K562 (cell line): Measurements from ENCODE around the gene PLS1. TPM values are rescaled to one million over a fixed set of nuclear protein-coding genes. Genes with fewer than 3 reads are reported as not detected.
A peak's percentile ranks its signal among the peaks of the same experiment; 100 is the strongest.

Source experiments
- ATAC-seq: fragments of 200-7000 bp; cut with Tn5 transposase; 3 replicates; pipeline ENCODE4 v1.9.1; 2020; ENCODE audit warnings: moderate library complexity
- BruUV-seq: library from RNA; stranded (reverse); fragments of 400-500 nt; replicated peaks from 2 replicates; lab custom pipeline; 2021; lab: Mats Ljungman, UMichigan
- CTCF ChIA-PET: fragments of 300-600 bp; formaldehyde crosslinking; extraction: SDS; loops from one replicate; lab custom pipeline; 2021; ENCODE audit warnings: low intra/inter-chr PET ratio; lab: Yijun Ruan, JAX
- POLR2A ChIA-PET: fragments of 300-600, 350-650 bp; sonication (Branson Sonifier 250); formaldehyde crosslinking; extraction: SDS; loops from one replicate; lab custom pipeline; 2021; ENCODE audit warnings: antibody characterized with exemption, inconsistent platforms; lab: Yijun Ruan, JAX
- DNase-seq, 4 experiments: peaks; one replicate each; pipeline versions ENCODE4 v3.0.0 to v3.0.0-alpha.2; 2011 to 2018; ENCODE audit warnings: low spot score in 3 of 4, mixed read lengths in 3 of 4; ENCODE audit errors: extremely low read depth in 1 of 4
- FAIRE-seq: peaks from 2 replicates; lab custom pipeline; 2011; peaks lifted over from hg19 to GRCh38; lab: Jason Lieb, UNC
- H2AFZ ChIP-seq: 2 replicates; pipeline ENCODE4 v1.6.0; 2011; ENCODE audit warnings: low read depth, low read length, control low read depth, inconsistent platforms
- H3K27ac ChIP-seq: fragments of 200-600 bp; 3 replicates; pipeline ENCODE4 v1.8.0; 2011; ENCODE audit warnings: low read depth, mild to moderate bottlenecking, control low read depth, inconsistent platforms, low read length, moderate library complexity, mixed read lengths; ENCODE audit errors: extremely low read depth
- H3K27me3 ChIP-seq, 2 experiments: fragments of 300-600 bp in 1 of 2; 2 replicates in 1 of 2; 3 replicates in 1 of 2; pipeline versions ENCODE4 v1.6.0 to v1.8.0; 2011; ENCODE audit warnings: inconsistent platforms in 2 of 2, low read length in 2 of 2, mild to moderate bottlenecking in 1 of 2, mixed read lengths in 1 of 2, moderate library complexity in 1 of 2; ENCODE audit not compliant: control insufficient read depth in 2 of 2, insufficient read depth in 2 of 2
- H3K36me3 ChIP-seq: fragments of 300-600 bp; 3 replicates; pipeline ENCODE4 v1.8.0; 2011; ENCODE audit warnings: mild to moderate bottlenecking, low read length, inconsistent platforms; ENCODE audit not compliant: control insufficient read depth, insufficient read depth
- H3K4me1 ChIP-seq, 2 experiments: fragments of 200-600 bp in 1 of 2; replicated peaks in 1 of 2; 2 replicates in 1 of 2; 3 replicates in 1 of 2; pipeline versions ENCODE4 v1.5.1 to v1.8.0; 2011; ENCODE audit warnings: inconsistent platforms in 2 of 2, low read length in 2 of 2, mild to moderate bottlenecking in 1 of 2, mixed read lengths in 1 of 2, moderate library complexity in 1 of 2; ENCODE audit not compliant: control insufficient read depth in 2 of 2, insufficient read depth in 2 of 2
- H3K4me2 ChIP-seq: 2 replicates; pipeline ENCODE4 v1.6.1; 2011; ENCODE audit warnings: low read length, control low read depth, inconsistent platforms, mixed read lengths; ENCODE audit not compliant: insufficient read depth
- H3K4me3 ChIP-seq: fragments of 200-600 bp; sonication (generic), shearing (Covaris generic); 2 replicates; pipeline ENCODE4 v1.5.1; 2016; ENCODE audit warnings: control low read depth, inconsistent platforms
- H3K79me2 ChIP-seq: fragments of 200-600 bp; 3 replicates; pipeline ENCODE4 v1.8.0; 2011; ENCODE audit warnings: low read length, inconsistent platforms; ENCODE audit not compliant: control insufficient read depth, insufficient read depth
- H3K9ac ChIP-seq, 2 experiments: 2 replicates each; pipeline versions ENCODE4 v1.6.0 to v1.6.1; 2011; ENCODE audit warnings: low read depth in 2 of 2, low read length in 2 of 2, control low read depth in 1 of 2, inconsistent platforms in 1 of 2, mild to moderate bottlenecking in 1 of 2, mixed read lengths in 1 of 2; ENCODE audit not compliant: insufficient read depth in 1 of 2
- H3K9me1 ChIP-seq: one replicate; pipeline ENCODE4 v1.6.0; 2011; ENCODE audit warnings: inconsistent platforms, mild to moderate bottlenecking, low read length, moderate library complexity; ENCODE audit not compliant: control insufficient read depth, insufficient read depth
- H3K9me3 ChIP-seq: replicated peaks from 2 replicates; pipeline ENCODE4 v1.5.1; 2011; ENCODE audit warnings: low read depth, low read length, inconsistent platforms; ENCODE audit not compliant: control insufficient read depth, insufficient read depth
- H4K20me1 ChIP-seq: replicated peaks from 2 replicates; pipeline ENCODE4 v1.6.1; 2011; ENCODE audit warnings: low read length, inconsistent platforms, mixed read lengths; ENCODE audit not compliant: control insufficient read depth, insufficient read depth
- CCNT2 ChIP-seq: IDR thresholded peaks from 2 replicates; pipeline ENCODE4 v1.6.1; 2011; ENCODE audit warnings: borderline replicate concordance, low read depth, mild to moderate bottlenecking, moderate library complexity, mixed read lengths, low read length; ENCODE audit not compliant: insufficient read length; ENCODE audit errors: extremely low read depth
- CREM ChIP-seq: IDR thresholded peaks from 2 replicates; pipeline ENCODE4 v1.6.1; 2014; ENCODE audit warnings: antibody characterized with exemption, low read depth
- CSDE1 ChIP-seq, 2 experiments: fragments of 450-650 bp; IDR thresholded peaks; 2 replicates each; pipeline ENCODE4 v1.6.1; 2016; ENCODE audit warnings: mild to moderate bottlenecking in 1 of 2
- HOXB6 ChIP-seq: fragments of 250-450 bp; sonication (Bioruptor Pico); IDR thresholded peaks from 2 replicates; pipeline ENCODE4 v1.5.1; 2022; ENCODE audit warnings: mild to moderate bottlenecking, borderline replicate concordance
- IFI16 ChIP-seq: fragments of 250-450 bp; sonication (Bioruptor Pico); IDR thresholded peaks from 2 replicates; pipeline ENCODE4 v2.1.2; 2022; ENCODE audit warnings: mild to moderate bottlenecking, inconsistent platforms
- LARP7 ChIP-seq: fragments of 450-650 bp; IDR thresholded peaks from 2 replicates; pipeline ENCODE4 v1.6.1; 2016
- MAFG ChIP-seq: fragments of 450-650 bp; conservative IDR thresholded peaks from 2 replicates; pipeline ENCODE4 v1.6.1; 2016; ENCODE audit warnings: missing genetic modification characterization, missing compliant biosample characterization
- MEIS2 ChIP-seq: fragments of 450-650 bp; IDR thresholded peaks from 2 replicates; pipeline ENCODE4 v1.6.1; 2014; ENCODE audit warnings: mild to moderate bottlenecking; ENCODE audit not compliant: partially characterized antibody
- MLLT1 ChIP-seq, 2 experiments: fragments of 450-650 bp; IDR thresholded peaks; 2 replicates each; pipeline ENCODE4 v1.6.1; 2016
- NCOA6 ChIP-seq: fragments of 450-650 bp; IDR thresholded peaks from 2 replicates; pipeline ENCODE4 v1.6.1; 2017; ENCODE audit warnings: mild to moderate bottlenecking
- OTX1 ChIP-seq: fragments of 450-650 bp; formaldehyde crosslinking; IDR thresholded peaks from 2 replicates; pipeline ENCODE4 v1.4.0; 2022; ENCODE audit warnings: mild to moderate bottlenecking
- PCBP2 ChIP-seq: fragments of 200-400 bp; formaldehyde crosslinking; IDR thresholded peaks from 2 replicates; pipeline ENCODE4 v1.6.1; 2018; ENCODE audit warnings: low read length, low read depth, mild to moderate bottlenecking, moderate library complexity; ENCODE audit not compliant: poor library complexity, severe bottlenecking
- SIN3B ChIP-seq: fragments of 450-650 bp; IDR thresholded peaks from 2 replicates; pipeline ENCODE4 v1.6.1; 2017; ENCODE audit warnings: low read depth, mild to moderate bottlenecking, moderate library complexity
- TCF7L2 ChIP-seq: fragments of 150-350 bp; IDR thresholded peaks from 2 replicates; pipeline ENCODE4 v1.6.1; 2016; ENCODE audit warnings: low read depth, mild to moderate bottlenecking, low read length, moderate library complexity
- TEAD4 ChIP-seq, 2 experiments: sonication (generic) in 1 of 2; formaldehyde crosslinking in 1 of 2; IDR thresholded peaks; 2 replicates each; pipeline versions ENCODE4 v1.6.1 to v1.8.0; 2012 to 2022; ENCODE audit warnings: borderline replicate concordance in 1 of 2, inconsistent platforms in 1 of 2, low read length in 1 of 2, mild to moderate bottlenecking in 1 of 2, missing genetic modification reagents in 1 of 2
- WGBS: fragments of 100-300 bp; shearing (Covaris generic); methylation state at CpG from one replicate; pipeline ENCODE4 v1.1.6; 2016; ENCODE audit warnings: low coverage, mixed read lengths; ENCODE audit not compliant: insufficient coverage; ENCODE audit errors: missing lambda C conversion rate; 5-methylcytosine and 5-hydroxymethylcytosine counted together
- in situ Hi-C: fragments of 300-500 bp; cut with MboI; formaldehyde crosslinking; loops from 4 replicates; pipeline ENCODE4 v1.15.0; 2018; ENCODE audit warnings: inconsistent platforms, mixed read lengths
- intact Hi-C: fragments of 100-400 bp; cut with micrococcal nuclease; formaldehyde crosslinking; loops from 2 replicates; pipeline ENCODE4 v1.14.2; 2022
- polyA plus RNA-seq, 8 experiments: library from polyadenylated mRNA; depleted of rRNA in 4 of 8; stranded (reverse) in 5 of 8; unstranded in 3 of 8; fragments of >200 nt; fragmentation: Nextera tagmentation in 2 of 8; fragmentation: Illumina TruSeq in 1 of 8; extraction: Ambion mirVana in 2 of 8; extraction: Trizol in 1 of 8; gene quantifications; 2 replicates each; pipeline versions ENCODE4 v1.2.1 to v1.2.3, GENCODE V29; 2011 to 2014; ENCODE audit warnings: inconsistent platforms in 1 of 8, missing spikeins in 1 of 8
- total RNA-seq, 7 experiments: library from RNA; depleted of rRNA in 6 of 7; stranded (reverse); fragments of >200 nt in 6 of 7; fragmentation: Illumina TruSeq in 2 of 7; extraction: Trizol in 2 of 7; gene quantifications; 2 replicates each; pipeline versions ENCODE4 v1.2.1 to v1.2.3, GENCODE V29; 2011 to 2021; ENCODE audit warnings: low replicate concordance in 1 of 7
- TF ChIP-seq, protein P1 (sequence below): fragments of 250-450 bp; sonication (Bioruptor Pico); IDR thresholded peaks from 2 replicates; pipeline ENCODE4 v1.9.0; 2021; ENCODE audit warnings: mild to moderate bottlenecking, inconsistent platforms
- TF ChIP-seq, protein P2 (sequence below): fragments of 450-650 bp; formaldehyde crosslinking; IDR thresholded peaks from 2 replicates; pipeline ENCODE4 v1.4.0; 2020; ENCODE audit warnings: mild to moderate bottlenecking, moderate library complexity

The PLS1 gene
- total and polyA plus RNA-seq, 9 of the 15 experiments (the other 6 are each of a cell fraction or from before 2014, with no cell fraction given) = 6.1 to 21.3 (median 13.0) TPM

- H3K4me3 ChIP-seq = peak within 1 kb of the TSS; percentile 90
- H3K79me2 ChIP-seq = peaks cover 21% of the 10 kb centered on the region
- no TSS peak for BruUV-seq
- H3K9ac ChIP-seq = peak within 1 kb of the TSS; percentile 64 to 91
- peak within 1 kb of the TSS; percentile 89 for H3K27ac ChIP-seq
- H3K27me3 ChIP-seq = no peaks in the 10 kb centered on the region
- WGBS = under 1% methylated on average over 55 of the region's 73 CpGs
- intact Hi-C loops (no loop called here), in situ Hi-C loops (no loop called here)
- H4K20me1 ChIP-seq = no peaks in the 10 kb centered on the region
- peak; percentile 88 for ATAC-seq
- H2AFZ ChIP-seq = peak within 1 kb of the TSS; percentile 99
- H3K9me1 ChIP-seq = no peaks in the 10 kb centered on the region
- peak; percentile 92 to 95 (median 95) for DNase-seq
- H3K36me3 ChIP-seq = no peaks in the 10 kb centered on the region
- H3K4me2 ChIP-seq = peak within 1 kb of the TSS; percentile 96
- CTCF ChIA-PET = no interaction called here
- H3K4me1 ChIP-seq = peaks cover 5 to 11% of the 10 kb centered on the region in 2 experiments; a peak in 4 of 5 replicates
- POLR2A ChIA-PET = interaction anchor here (0.6 to 2.0 kb wide), 11 partner anchors 9 to 248 kb away, joined by 3 to 14 read pairs (median 5); partner anchors contain the start of gene PLS1
- H3K9me3 ChIP-seq = no peaks in the 10 kb centered on the region
- FAIRE-seq = peak; percentile 69
- TF ChIP-seq MEIS2 = no peak
- TF ChIP-seq MLLT1 (IDR thresholded peaks at IDR 0.05) = no peak
- no peak for TF ChIP-seq NCOA6
- no peak for TF ChIP-seq HOXB6
- TF ChIP-seq SIN3B = peak; percentile 69; the same call in 1 of the 2 replicates
- TF ChIP-seq TCF7L2 = no peak
- peak; percentile 88 for TF ChIP-seq CREM
- no peak for TF ChIP-seq PCBP2
- no peak for TF ChIP-seq LARP7
- no peak for TF ChIP-seq IFI16
- TF ChIP-seq TEAD4 (IDR thresholded peaks at IDR 0.05; ENCODE audit: low read length) = no peak
- no peak for TF ChIP-seq TEAD4 (CRISPR knock-in tag; IDR thresholded peaks at IDR 0.05; ENCODE audit: borderline replicate concordance)
- TF ChIP-seq, protein P1, sequence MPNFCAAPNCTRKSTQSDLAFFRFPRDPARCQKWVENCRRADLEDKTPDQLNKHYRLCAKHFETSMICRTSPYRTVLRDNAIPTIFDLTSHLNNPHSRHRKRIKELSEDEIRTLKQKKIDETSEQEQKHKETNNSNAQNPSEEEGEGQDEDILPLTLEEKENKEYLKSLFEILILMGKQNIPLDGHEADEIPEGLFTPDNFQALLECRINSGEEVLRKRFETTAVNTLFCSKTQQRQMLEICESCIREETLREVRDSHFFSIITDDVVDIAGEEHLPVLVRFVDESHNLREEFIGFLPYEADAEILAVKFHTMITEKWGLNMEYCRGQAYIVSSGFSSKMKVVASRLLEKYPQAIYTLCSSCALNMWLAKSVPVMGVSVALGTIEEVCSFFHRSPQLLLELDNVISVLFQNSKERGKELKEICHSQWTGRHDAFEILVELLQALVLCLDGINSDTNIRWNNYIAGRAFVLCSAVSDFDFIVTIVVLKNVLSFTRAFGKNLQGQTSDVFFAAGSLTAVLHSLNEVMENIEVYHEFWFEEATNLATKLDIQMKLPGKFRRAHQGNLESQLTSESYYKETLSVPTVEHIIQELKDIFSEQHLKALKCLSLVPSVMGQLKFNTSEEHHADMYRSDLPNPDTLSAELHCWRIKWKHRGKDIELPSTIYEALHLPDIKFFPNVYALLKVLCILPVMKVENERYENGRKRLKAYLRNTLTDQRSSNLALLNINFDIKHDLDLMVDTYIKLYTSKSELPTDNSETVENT (CRISPR knock-in tag) = peak; percentile 79; the same call in 1 of the 2 replicates
- TF ChIP-seq, protein P2, sequence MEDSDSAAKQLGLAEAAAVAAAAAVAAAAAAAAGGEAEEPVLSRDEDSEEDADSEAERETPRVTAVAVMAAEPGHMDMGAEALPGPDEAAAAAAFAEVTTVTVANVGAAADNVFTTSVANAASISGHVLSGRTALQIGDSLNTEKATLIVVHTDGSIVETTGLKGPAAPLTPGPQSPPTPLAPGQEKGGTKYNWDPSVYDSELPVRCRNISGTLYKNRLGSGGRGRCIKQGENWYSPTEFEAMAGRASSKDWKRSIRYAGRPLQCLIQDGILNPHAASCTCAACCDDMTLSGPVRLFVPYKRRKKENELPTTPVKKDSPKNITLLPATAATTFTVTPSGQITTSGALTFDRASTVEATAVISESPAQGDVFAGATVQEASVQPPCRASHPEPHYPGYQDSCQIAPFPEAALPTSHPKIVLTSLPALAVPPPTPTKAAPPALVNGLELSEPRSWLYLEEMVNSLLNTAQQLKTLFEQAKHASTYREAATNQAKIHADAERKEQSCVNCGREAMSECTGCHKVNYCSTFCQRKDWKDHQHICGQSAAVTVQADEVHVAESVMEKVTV (CRISPR knock-in tag) = no peak
- no peak for TF ChIP-seq MAFG (tag)
- TF ChIP-seq CCNT2 = peak; percentile 81
- no peak for TF ChIP-seq OTX1 (CRISPR knock-in tag)
- no peak for TF ChIP-seq CSDE1 (IDR thresholded peaks at IDR 0.05)
These were observed 127.9 kb downstream of the PLS1 start, which contains the start of gene TRPC1 for GRCh38 chr3:142723968-142724681. TRPC1 (plus strand) TSS chr3:142724034; CDS start chr3:142724560, 526 bp downstream.
